OCI-LY1 (cell line): ENCODE data around the gene TPSD1.
"Not testable (repeated sequence)": the region's sequence is repeated elsewhere in the genome, so short reads cannot be mapped to it uniquely, and the experiment has no call there.

Experiments
- CTCF ChIP-seq: fragments of 200-600 bp; sonication (generic), shearing (Covaris generic); IDR thresholded peaks from 2 replicates; pipeline ENCODE4 v1.5.1; 2017; ENCODE audit warnings: mild to moderate bottlenecking, antibody characterized with exemption, low read length, moderate library complexity, mixed read lengths
- EZH2 ChIP-seq: fragments of 200-600 bp; sonication (generic), shearing (Covaris generic); IDR thresholded peaks from 2 replicates; pipeline ENCODE4 v1.8.0; 2017; ENCODE audit warnings: borderline replicate concordance, mixed run types, mild to moderate bottlenecking, antibody characterized with exemption, low read length, moderate library complexity, mixed read lengths

DNA sequence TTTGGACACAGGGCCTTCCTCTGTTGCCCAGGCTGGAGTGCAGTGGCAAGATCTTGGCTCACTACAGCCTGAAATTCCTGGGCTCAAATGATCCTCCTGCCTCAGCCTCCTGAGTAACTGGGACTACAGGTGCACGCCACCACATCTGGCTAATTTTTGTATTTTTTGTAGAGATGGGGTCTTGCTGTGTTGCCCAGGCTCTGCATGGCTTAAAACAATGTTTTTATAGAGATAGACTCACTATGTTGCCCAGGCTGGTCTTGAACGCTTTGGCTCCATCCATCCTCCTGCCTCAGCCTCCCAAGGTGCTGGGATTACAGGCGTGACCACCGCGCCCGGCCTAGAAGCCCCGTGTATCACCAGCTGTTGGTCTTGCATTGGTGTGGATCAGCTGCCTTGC, 13.5 kb downstream of the TPSD1 start:
- not testable (repeated sequence) for TF ChIP-seq EZH2, CTCF
